Mononuclear cell (primary cell): ENCODE data around the gene PRND. TPM values are rescaled to one million over a fixed set of nuclear protein-coding genes. Genes with fewer than 3 reads are reported as not detected.

ENCODE experiments used
- H3K27me3 ChIP-seq: 2 replicates; pipeline ENCODE4 v1.6.0; 2011; ENCODE audit warnings: low read length, control low read depth; ENCODE audit not compliant: insufficient read depth
- H3K4me1 ChIP-seq: 2 replicates; pipeline ENCODE4 v1.5.1; 2011; ENCODE audit warnings: mild to moderate bottlenecking, low read length, control low read depth; ENCODE audit not compliant: insufficient read depth
- H3K4me3 ChIP-seq: 2 replicates; pipeline ENCODE4 v1.5.1; 2011; ENCODE audit warnings: mild to moderate bottlenecking, low read length, moderate library complexity
- H3K9me3 ChIP-seq: 2 replicates; pipeline ENCODE4 v1.5.1; 2011; ENCODE audit warnings: low read depth, mild to moderate bottlenecking, control low read depth, low read length
- total RNA-seq: library from RNA; depleted of rRNA; stranded (reverse); fragments of >200 nt; gene quantifications from one replicate; pipeline ENCODE4 v1.2.3, GENCODE V29; 2012

The PRND gene, protein sequence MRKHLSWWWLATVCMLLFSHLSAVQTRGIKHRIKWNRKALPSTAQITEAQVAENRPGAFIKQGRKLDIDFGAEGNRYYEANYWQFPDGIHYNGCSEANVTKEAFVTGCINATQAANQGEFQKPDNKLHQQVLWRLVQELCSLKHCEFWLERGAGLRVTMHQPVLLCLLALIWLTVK
- total RNA-seq, result 0.10 TPM

DNA sequence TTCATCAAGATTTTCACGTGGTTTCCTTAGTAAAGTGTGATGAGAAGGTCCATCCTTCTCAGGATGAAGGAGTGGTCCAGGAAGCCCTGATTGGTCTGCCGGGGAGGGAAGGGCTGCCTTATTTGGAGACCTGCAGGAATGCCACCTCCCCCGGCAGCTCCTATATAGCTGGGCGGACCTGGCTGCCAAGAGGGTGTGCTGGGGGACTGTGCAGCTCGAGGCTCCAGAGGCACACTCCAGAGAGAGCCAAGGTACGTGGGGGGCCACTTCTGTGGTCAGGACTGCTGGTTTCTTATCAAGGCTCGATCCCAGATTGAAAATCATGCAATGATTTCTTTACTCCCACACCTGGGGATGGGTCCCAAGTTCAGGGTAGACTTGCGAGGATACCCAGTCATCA is at the start of gene PRND:
PRND (plus strand) TSS at position 191 of the 400 bp plus-strand sequence. CDS start 2,643 bp downstream, outside the sequence.
- no peak within 1 kb of the TSS for H3K4me3 ChIP-seq
- H3K9me3 ChIP-seq, result no peaks in the 10 kb centered on the region
- no peaks in the 10 kb centered on the region for H3K27me3 ChIP-seq
- peaks cover 23% of the 10 kb centered on the region for H3K4me1 ChIP-seq

DNA sequence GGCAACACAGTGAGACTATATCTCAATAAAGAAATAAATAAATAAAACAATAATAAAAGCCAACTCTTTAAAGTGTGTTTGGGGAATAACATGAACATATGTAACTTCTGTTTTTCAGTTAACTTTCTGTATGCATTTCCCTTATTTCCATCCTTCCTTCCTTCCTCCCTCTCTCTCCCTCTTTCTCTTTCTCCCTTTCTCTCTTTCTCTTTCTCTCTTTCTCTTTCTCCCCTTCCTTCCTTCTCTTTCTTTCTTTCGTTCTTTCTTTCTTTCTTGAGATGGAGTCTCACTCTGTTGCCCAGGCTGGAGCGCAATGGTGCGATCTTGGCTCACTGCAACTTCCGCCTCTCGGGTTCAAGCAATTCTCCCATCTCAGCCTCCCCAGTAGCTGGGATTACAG is 48.8 kb upstream of the PRND start:
- no peaks in the 10 kb centered on the region for H3K9me3 ChIP-seq
- no peak overlapping the region for H3K4me3 ChIP-seq
- peaks cover 8% of the 10 kb centered on the region for H3K4me1 ChIP-seq
- H3K27me3 ChIP-seq, result no peaks in the 10 kb centered on the region

DNA sequence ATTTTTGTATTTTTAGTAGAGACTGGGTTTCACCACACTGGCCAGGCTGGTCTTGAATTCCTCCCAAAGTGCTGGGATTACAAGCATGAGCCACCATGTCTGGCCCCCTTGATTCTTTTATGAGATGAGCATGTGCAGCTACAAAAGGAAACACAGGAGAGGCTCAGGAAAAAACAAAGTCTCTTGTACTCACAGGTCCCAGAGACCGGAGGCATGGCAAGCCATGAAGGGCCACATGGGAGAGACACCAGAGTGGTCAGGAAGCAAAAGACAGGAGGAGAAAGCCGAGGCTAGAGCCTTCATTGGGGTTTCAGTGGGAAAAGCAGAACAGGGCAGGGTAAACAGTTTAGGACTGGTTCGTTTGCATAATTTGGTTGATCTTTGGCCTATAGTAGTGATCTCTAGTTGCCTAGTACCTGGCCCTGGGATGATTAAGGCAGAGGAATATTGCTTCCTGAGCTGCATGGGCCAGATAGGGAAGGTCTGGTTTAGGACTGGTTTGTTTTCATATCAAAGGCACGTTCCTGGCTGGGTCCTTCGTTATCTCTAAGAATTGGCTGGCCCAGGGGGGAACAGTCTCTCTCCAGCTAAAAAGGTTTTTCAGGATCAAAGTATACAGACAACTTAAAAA is 48.2 kb upstream of the PRND start:
- Histone ChIP-seq H3K4me1 (peaks cover 4% of the 10 kb centered on the region), H3K9me3 (no peaks in the 10 kb centered on the region), H3K4me3 (no peak overlapping the region), H3K27me3 (no peaks in the 10 kb centered on the region)

DNA sequence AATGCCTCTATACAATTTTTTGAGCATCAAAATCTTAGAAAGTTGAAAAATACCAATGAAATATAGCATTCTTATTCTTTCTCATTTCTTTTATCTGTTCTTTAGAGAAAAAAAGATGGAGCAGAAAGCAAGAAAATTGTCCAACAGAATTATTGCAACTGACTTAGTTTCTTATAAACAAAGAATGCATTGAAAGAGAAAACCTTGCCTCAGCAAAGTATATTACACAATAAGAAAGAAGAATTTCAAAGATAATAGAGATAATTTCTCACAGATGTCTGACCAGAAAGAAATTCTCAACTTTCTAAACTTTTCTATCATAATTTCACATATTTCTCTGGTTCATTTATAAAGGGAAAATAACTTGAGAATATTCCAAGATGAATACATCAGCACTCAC is 47.0 kb upstream of the PRND start:
- no peak overlapping the region for H3K4me3 ChIP-seq
- H3K4me1 ChIP-seq, result peaks cover 4% of the 10 kb centered on the region
- no peaks in the 10 kb centered on the region for H3K27me3 ChIP-seq
- no peaks in the 10 kb centered on the region for H3K9me3 ChIP-seq

DNA sequence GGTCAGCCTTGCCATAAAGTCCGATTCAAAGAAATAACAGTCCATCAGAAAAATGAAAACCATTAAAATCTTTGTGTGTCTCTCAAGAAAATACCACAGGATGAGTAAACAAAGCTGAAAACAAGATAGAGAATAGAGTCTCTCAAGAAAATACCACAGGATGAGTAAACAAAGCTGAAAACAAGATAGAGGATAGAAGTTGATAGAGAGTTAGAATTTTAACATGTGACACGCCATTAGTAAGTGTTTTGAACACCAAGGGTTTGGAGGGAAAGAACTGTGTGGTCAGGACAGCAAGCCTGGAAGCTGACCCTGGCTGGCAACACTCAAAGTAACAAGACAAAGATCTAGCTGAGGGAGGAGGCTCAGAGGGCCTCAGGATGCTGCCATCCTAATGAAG is 43.9 kb upstream of the PRND start:
- Histone ChIP-seq H3K4me1 (peaks cover 4% of the 10 kb centered on the region), H3K9me3 (no peaks in the 10 kb centered on the region), H3K27me3 (no peaks in the 10 kb centered on the region), H3K4me3 (no peak overlapping the region)

DNA sequence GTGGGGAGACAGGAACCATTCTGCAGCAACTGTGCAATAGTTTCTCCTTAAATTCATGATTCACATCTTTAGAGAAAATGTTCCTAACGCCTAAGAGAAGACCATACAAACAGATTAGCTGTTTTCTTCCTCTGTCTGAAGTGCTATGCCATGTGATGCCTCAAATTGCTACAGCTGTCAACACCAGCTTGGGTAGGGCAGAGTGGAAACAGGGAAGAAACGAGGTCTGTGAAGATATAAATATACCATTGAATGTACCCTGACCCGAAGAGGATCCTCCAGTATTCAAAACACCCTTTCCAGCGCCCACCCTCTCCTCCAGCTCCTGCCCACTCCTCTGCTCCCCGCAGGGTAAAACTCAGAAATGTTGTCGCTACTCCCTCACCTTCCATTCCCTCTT is 40.3 kb upstream of the PRND start:
- Histone ChIP-seq H3K27me3 (no peaks in the 10 kb centered on the region), H3K4me1 (peaks cover 33% of the 10 kb centered on the region), H3K4me3 (no peak overlapping the region), H3K9me3 (no peaks in the 10 kb centered on the region)

DNA sequence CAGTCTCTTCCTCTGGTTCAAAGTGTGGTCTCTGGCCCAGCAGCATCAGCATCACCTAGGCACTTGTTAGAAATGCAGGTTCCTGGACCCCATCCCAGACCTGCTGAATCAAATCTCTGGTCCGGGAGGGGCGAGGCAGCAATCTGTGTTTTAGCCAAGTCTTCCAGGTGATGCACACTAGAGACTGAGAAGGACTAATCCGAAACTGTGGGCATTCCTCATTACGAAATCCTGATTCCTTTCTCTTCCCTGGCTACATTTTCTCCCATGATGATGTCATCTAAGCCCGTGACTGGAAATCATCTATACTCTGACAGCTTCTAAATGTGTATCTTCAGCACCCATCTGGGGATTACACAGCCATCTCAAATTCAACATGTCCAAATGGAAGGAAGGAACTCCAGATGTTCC is 39.7 kb upstream of the PRND start:
- H3K4me1 ChIP-seq, result peaks cover 33% of the 10 kb centered on the region
- no peaks in the 10 kb centered on the region for H3K9me3 ChIP-seq
- H3K4me3 ChIP-seq, result no peak overlapping the region
- H3K27me3 ChIP-seq, result no peaks in the 10 kb centered on the region

DNA sequence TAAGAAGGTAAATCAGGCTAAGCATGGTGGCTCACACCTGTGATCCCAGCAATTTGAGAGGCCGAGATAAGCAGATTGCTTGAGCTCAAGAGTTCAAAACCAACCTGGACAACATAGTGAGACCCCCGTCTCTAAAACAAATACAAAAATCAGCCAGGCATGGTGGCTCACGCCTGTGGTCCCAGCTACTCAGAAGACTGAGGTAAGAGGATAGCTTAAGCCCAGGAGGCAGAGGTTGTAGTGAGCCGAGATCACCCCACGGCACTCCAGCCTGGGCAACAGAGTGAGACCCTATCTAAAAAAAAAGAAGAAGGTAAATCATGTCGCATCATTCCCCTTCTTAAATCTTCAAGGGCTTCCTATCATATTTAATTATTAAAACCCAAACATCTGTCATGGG is 39.0 kb upstream of the PRND start:
- Histone ChIP-seq H3K4me3 (no peak overlapping the region), H3K9me3 (no peaks in the 10 kb centered on the region), H3K4me1 (peaks cover 39% of the 10 kb centered on the region), H3K27me3 (no peaks in the 10 kb centered on the region)

DNA sequence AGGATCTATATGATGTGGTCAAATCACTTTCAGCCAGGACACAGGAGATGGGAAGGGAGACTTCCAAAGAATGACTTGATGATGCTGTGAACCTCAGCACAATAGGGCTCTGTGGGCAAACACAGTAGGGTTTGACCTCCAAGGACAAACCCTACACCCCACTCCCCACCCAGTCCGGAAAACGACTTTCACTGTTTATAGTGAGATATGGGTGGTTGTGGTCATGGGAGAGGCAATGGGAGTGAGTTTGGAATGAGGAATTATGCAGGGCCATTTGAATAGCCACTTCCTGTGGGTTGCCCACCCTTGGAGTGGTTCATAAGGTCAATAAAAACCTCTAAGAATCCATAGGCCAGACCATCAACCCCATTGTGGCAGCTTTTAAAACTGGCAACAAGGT is 38.4 kb upstream of the PRND start:
- H3K4me1 ChIP-seq, result peaks cover 44% of the 10 kb centered on the region
- no peaks in the 10 kb centered on the region for H3K9me3 ChIP-seq
- H3K4me3 ChIP-seq, result no peak overlapping the region
- no peaks in the 10 kb centered on the region for H3K27me3 ChIP-seq

DNA sequence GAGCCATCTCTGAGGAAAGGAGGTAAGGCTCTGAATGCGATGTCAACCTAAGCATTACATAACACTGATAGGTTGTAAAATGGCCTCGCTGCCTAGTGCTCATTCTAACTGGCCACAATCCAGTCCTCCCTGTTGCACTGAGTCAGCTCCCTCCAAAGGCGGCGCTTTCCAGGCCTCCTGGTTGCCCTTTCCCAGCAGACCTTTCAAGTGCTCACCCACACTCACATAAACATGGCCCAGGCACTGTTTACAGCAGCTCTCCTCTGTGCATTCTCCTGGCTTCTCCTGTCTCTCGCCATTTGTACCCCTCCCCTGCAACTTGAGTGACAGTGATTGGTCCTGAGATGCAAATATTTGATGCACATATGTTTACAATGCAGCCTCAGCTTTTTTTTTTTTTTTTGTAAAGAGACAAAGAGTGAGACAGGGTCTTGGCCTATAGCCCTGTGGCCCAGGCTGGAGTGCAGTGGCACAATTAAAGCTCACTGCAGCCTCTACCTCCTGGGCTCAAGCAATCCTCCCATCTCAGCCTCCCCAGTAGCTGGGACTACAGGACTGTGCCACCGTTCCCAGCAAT is 36.8 kb upstream of the PRND start:
- H3K4me3 ChIP-seq, result no peak overlapping the region
- H3K27me3 ChIP-seq, result no peaks in the 10 kb centered on the region
- H3K9me3 ChIP-seq, result no peaks in the 10 kb centered on the region
- peaks cover 53% of the 10 kb centered on the region for H3K4me1 ChIP-seq

DNA sequence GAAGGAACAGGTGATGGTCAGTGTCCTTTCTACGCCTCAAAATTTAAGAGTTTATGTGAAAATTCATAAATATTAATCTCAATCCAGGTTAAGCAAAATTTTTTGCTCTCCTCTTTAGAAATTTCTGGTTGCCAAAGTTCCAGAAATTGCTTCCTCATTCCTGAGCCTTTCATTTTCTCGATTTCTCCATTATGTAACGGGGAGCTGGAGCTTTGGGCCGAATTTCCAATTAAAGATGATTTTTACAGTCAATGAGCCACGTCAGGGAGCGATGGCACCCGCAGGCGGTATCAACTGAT is 35.8 kb upstream of the PRND start:
- peak overlapping the region; percentile 56 for H3K4me3 ChIP-seq

DNA sequence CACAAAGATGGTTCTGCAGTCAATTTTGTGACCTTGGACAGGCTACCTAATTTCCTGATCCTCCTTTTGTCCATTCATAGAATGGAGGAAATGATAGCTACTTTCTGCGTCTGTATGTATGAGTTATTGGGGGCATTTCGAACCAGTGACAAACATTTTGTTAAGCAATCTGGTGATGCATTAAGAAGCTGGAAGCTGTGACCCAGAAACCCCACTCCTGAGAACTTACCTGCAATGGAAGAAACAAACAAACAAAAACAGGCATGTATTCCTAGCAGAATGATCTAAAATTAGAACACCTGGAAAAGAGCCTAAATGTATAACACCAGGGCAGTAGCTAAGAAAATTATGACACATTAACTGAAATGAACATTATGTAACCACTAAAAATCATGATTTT is 33.4 kb upstream of the PRND start:
- Histone ChIP-seq H3K4me1 (peaks cover 48% of the 10 kb centered on the region), H3K9me3 (no peaks in the 10 kb centered on the region)

More for the DNA sequence above, 35.8 kb upstream of the PRND start:
- Histone ChIP-seq H3K9me3 (no peaks in the 10 kb centered on the region), H3K27me3 (no peaks in the 10 kb centered on the region), H3K4me1 (peaks cover 55% of the 10 kb centered on the region)

DNA sequence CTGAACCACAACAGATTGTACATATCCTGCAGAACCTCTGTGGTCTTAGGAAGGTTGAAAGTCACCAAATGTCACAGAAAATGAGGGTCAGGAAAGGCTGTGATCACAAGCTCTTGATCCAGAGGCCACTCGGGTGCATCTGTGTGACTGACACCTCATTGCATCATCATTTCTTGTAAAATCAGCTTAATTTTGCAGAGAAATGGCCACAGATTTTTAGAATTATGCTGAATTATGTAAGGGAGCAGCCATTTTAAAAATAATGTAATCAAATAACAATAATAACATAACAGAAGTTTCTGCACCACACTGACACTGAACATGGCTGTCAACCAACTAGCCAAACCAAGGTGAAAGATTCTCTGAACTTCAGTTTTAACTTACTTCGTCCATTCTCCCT is 32.5 kb upstream of the PRND start:
- Histone ChIP-seq H3K4me3 (no peak overlapping the region), H3K4me1 (peaks cover 39% of the 10 kb centered on the region), H3K9me3 (no peaks in the 10 kb centered on the region), H3K27me3 (no peaks in the 10 kb centered on the region)

More for the DNA sequence above, 33.4 kb upstream of the PRND start:
- Histone ChIP-seq H3K27me3 (no peaks in the 10 kb centered on the region), H3K4me3 (no peak overlapping the region)

DNA sequence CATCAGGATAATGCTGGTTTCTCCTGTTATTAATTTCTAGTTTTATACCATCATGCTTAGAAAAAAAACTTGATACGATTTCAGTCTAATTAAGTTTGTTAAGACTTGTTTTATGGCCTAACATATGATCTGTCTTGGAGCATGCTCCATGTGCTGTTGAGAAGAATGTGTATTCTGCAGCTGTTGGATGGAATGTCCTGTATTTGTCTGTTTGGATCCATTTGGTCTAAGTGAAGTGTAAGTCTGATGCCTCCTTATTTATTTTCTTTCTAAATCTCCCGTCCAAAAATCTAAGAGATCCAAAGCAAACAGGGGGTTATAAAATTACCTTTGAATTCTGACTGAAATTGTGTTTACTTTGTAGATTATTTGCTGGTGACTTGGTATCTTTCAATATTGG is 30.0 kb upstream of the PRND start:
- H3K9me3 ChIP-seq, result no peaks in the 10 kb centered on the region
- H3K27me3 ChIP-seq, result no peaks in the 10 kb centered on the region
- H3K4me1 ChIP-seq, result peaks cover 21% of the 10 kb centered on the region
- H3K4me3 ChIP-seq, result no peak overlapping the region

DNA sequence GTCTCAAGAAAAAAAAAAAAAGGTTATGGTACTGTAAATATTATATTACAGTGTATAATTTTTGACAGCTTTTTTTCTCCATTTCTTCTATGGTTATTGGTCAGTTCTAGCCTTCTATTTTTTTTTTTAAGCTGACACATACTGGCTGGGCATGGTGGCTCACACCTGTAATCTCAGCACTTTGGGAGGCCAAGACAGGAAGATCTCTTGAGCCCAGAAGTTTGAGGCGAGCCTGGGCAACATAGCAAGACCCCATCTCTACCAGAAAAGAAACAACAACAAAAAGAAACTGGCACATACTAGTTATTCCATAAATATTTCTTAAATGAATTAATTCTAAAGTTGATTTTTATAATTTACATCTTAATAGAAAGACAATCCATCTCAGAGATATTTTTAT is 27.6 kb upstream of the PRND start:
- peaks cover 8% of the 10 kb centered on the region for H3K4me1 ChIP-seq
- no peaks in the 10 kb centered on the region for H3K9me3 ChIP-seq
- H3K27me3 ChIP-seq, result no peaks in the 10 kb centered on the region
- H3K4me3 ChIP-seq, result no peak overlapping the region

DNA sequence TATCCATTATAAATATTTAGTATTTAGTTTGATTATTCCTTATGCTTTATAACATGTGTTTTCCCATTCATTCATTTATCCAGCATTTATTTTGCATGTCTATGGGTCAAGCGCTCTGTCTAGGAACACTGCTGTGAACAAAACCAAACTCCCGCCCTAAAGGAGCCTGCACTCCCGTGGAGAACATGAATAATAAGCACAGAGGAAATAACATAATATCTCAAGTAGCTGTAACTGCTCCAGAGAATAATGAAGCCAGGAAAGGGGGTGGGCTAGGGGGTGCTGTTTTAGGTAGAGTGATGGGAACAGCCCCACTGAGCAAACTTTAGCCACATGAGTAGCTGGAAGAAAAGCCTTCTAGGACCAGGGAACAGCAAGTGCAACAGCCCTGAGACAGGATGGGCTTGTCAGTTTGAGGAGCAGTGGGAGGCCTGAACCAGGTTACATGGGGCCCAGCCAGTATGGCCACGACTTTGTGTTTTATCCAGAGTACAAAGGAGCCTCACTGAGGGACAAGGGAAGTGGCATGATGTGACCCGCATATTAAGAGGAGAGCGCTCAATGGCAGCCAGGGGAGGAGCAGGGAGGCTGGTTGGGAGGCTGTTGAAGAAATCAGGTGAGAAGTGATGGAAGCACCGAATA is 24.4 kb upstream of the PRND start:
- no peaks in the 10 kb centered on the region for H3K27me3 ChIP-seq
- H3K9me3 ChIP-seq, result no peaks in the 10 kb centered on the region
- H3K4me3 ChIP-seq, result no peak overlapping the region
- H3K4me1 ChIP-seq, result no peaks in the 10 kb centered on the region
